Suprapubic skin (tissue), 4 donors: ENCODE data around the gene PIP5K1B. TPM values are rescaled to one million over a fixed set of nuclear protein-coding genes. Genes with fewer than 3 reads are reported as not detected.

ENCODE experiments used
- DNase-seq, 2 donors: peaks; one replicate each; pipeline ENCODE4 v3.0.0-alpha.2; 2019; ENCODE audit warnings: low spot score in 2 of 2
- H3K27ac ChIP-seq: fragments of 200-600 bp; sonication (generic); one replicate; pipeline ENCODE4 v1.5.1; 2019
- H3K27me3 ChIP-seq: fragments of 200-600 bp; sonication (generic); one replicate; pipeline ENCODE4 v1.5.1; 2019
- H3K36me3 ChIP-seq: fragments of 200-600 bp; sonication (generic); one replicate; pipeline ENCODE4 v1.5.1; 2019
- H3K4me1 ChIP-seq: fragments of 200-600 bp; sonication (generic); one replicate; pipeline ENCODE4 v1.5.1; 2019
- H3K4me3 ChIP-seq: fragments of 200-600 bp; sonication (generic); one replicate; pipeline ENCODE4 v1.5.1; 2019; ENCODE audit warnings: mild to moderate bottlenecking
- H3K9me3 ChIP-seq: fragments of 200-600 bp; sonication (generic); one replicate; pipeline ENCODE4 v1.5.1; 2019
- CTCF ChIP-seq, 2 donors: fragments of 200-600 bp in 1 of 2; fragments of 450-650 bp in 1 of 2; sonication (generic) in 1 of 2; IDR thresholded peaks; one replicate each; pipeline ENCODE4 v1.5.1; 2016 to 2019; ENCODE audit warnings: antibody characterized with exemption in 2 of 2, mild to moderate bottlenecking in 1 of 2, moderate library complexity in 1 of 2
- EP300 ChIP-seq: sonication (generic); formaldehyde crosslinking; IDR thresholded peaks from one replicate; pipeline ENCODE4 v1.6.1; 2017; ENCODE audit warnings: antibody characterized with exemption
- POLR2A ChIP-seq, 2 donors: fragments of 450-650 bp; IDR thresholded peaks; one replicate each; pipeline ENCODE4 v1.6.1; 2017; ENCODE audit warnings: antibody characterized with exemption in 2 of 2, mild to moderate bottlenecking in 2 of 2, moderate library complexity in 2 of 2
- POLR2AphosphoS5 ChIP-seq, 3 donors: sonication (generic); formaldehyde crosslinking; IDR thresholded peaks; one replicate each; pipeline ENCODE4 v1.6.1; 2017; ENCODE audit warnings: antibody characterized with exemption in 3 of 3
- WGBS: methylation state at CpG from one replicate; pipeline ENCODE4 v1.1.5; 2018; 5-methylcytosine and 5-hydroxymethylcytosine counted together
- total RNA-seq, 4 donors: library from RNA; depleted of rRNA; stranded (reverse); fragments of >200 nt; gene quantifications; one replicate each; pipeline ENCODE4 v1.1.0, GENCODE V29; 2016

PIP5K1B gene
- total RNA-seq, 4 donors from 2014 or later: 1.7 to 7.8 (median 3.4) TPM

GRCh38 chr9:68997666-68998065 is 292.6 kb downstream of the PIP5K1B start:
- 86% methylated on average over 3 of the region's 3 CpGs for WGBS
- H3K4me3 ChIP-seq: no peak overlapping the region
- no peak for DNase-seq

GRCh38 chr9:68998385-68998784 is 293.3 kb downstream of the PIP5K1B start:
- H3K27ac ChIP-seq: no peak overlapping the region
- no peak for DNase-seq
- TF ChIP-seq POLR2AphosphoS5 (IDR thresholded peaks at IDR 0.05): no peak
- H3K4me1 ChIP-seq: no peaks in the 10 kb centered on the region
- peaks cover 18% of the 10 kb centered on the region for H3K27me3 ChIP-seq
- 71% methylated on average over 4 of the region's 4 CpGs for WGBS
- H3K4me3 ChIP-seq: no peak overlapping the region
- H3K9me3 ChIP-seq: no peaks in the 10 kb centered on the region
- no peaks in the 10 kb centered on the region for H3K36me3 ChIP-seq

More at GRCh38 chr9:68997666-68998065, 292.6 kb downstream of the PIP5K1B start:
- no peaks in the 10 kb centered on the region for H3K4me1 ChIP-seq
- H3K27me3 ChIP-seq: peaks cover 12% of the 10 kb centered on the region
- H3K9me3 ChIP-seq: no peaks in the 10 kb centered on the region
- no peaks in the 10 kb centered on the region for H3K36me3 ChIP-seq
- H3K27ac ChIP-seq: no peak overlapping the region
- TF ChIP-seq CTCF (IDR thresholded peaks at IDR 0.05) (no peak), POLR2AphosphoS5 (IDR thresholded peaks at IDR 0.05) (no peak), POLR2A (IDR thresholded peaks at IDR 0.05) (no peak), EP300 (no peak)

- Histone ChIP-seq H3K27ac (no peak overlapping the region), H3K4me3 (no peak overlapping the region), H3K4me1 (no peaks in the 10 kb centered on the region), H3K9me3 (no peaks in the 10 kb centered on the region), H3K36me3 (no peaks in the 10 kb centered on the region), H3K27me3 (peaks cover 22% of the 10 kb centered on the region)
- TF ChIP-seq POLR2A (IDR thresholded peaks at IDR 0.05): no peak
- no peak for TF ChIP-seq POLR2AphosphoS5 (IDR thresholded peaks at IDR 0.05)
- no peak for TF ChIP-seq EP300
- no peak for TF ChIP-seq CTCF (IDR thresholded peaks at IDR 0.05)
- no peak for DNase-seq
- 83% methylated on average over 5 of the region's 5 CpGs for WGBS
These were observed 293.8 kb downstream of the PIP5K1B start for GRCh38 chr9:68998812-68999211.

- no peak for TF ChIP-seq EP300
- TF ChIP-seq CTCF (IDR thresholded peaks at IDR 0.05): peak; percentile 42 to 68
- no peaks in the 10 kb centered on the region for H3K4me1 ChIP-seq
- 29% methylated on average over 10 of the region's 10 CpGs for WGBS
- H3K27me3 ChIP-seq: peaks cover 22% of the 10 kb centered on the region
- no peaks in the 10 kb centered on the region for H3K9me3 ChIP-seq
- no peak overlapping the region for H3K4me3 ChIP-seq
- DNase-seq: no peak
- no peak overlapping the region for H3K27ac ChIP-seq
- no peaks in the 10 kb centered on the region for H3K36me3 ChIP-seq
These were observed 294.5 kb downstream of the PIP5K1B start for GRCh38 chr9:68999393-69000105.

GRCh38 chr9:69001921-69002320 is 296.9 kb downstream of the PIP5K1B start:
- H3K9me3 ChIP-seq: no peaks in the 10 kb centered on the region
- DNase-seq: no peak
- no peak overlapping the region for H3K27ac ChIP-seq
- no peaks in the 10 kb centered on the region for H3K36me3 ChIP-seq
- no peak overlapping the region for H3K4me3 ChIP-seq
- peaks cover 32% of the 10 kb centered on the region for H3K27me3 ChIP-seq
- no peaks in the 10 kb centered on the region for H3K4me1 ChIP-seq
- TF ChIP-seq POLR2AphosphoS5 (IDR thresholded peaks at IDR 0.05) (no peak), CTCF (IDR thresholded peaks at IDR 0.05) (no peak), POLR2A (IDR thresholded peaks at IDR 0.05) (no peak), EP300 (no peak)
- 67% methylated on average over 8 of the region's 8 CpGs for WGBS

- peaks cover 41% of the 10 kb centered on the region for H3K27me3 ChIP-seq
- no peaks in the 10 kb centered on the region for H3K9me3 ChIP-seq
- no peak overlapping the region for H3K4me3 ChIP-seq
- no peak for TF ChIP-seq POLR2A (IDR thresholded peaks at IDR 0.05)
- no peak for TF ChIP-seq POLR2AphosphoS5 (IDR thresholded peaks at IDR 0.05)
- no peak for DNase-seq
- no peaks in the 10 kb centered on the region for H3K36me3 ChIP-seq
- WGBS: 80% methylated on average over 8 of the region's 8 CpGs
- no peaks in the 10 kb centered on the region for H3K4me1 ChIP-seq
- H3K27ac ChIP-seq: no peak overlapping the region
These were observed 298.0 kb downstream of the PIP5K1B start for GRCh38 chr9:69003051-69003450.
